ENCODE measurements around the gene AHR. TPM values are rescaled to one million over a fixed set of nuclear protein-coding genes. Genes with fewer than 3 reads are reported as not detected.
A peak's percentile ranks its signal among the peaks of the same experiment; 100 is the strongest.

Gene AHR
- total RNA-seq, 1 experiment from 2014 or later: 6.1 TPM

DNA sequence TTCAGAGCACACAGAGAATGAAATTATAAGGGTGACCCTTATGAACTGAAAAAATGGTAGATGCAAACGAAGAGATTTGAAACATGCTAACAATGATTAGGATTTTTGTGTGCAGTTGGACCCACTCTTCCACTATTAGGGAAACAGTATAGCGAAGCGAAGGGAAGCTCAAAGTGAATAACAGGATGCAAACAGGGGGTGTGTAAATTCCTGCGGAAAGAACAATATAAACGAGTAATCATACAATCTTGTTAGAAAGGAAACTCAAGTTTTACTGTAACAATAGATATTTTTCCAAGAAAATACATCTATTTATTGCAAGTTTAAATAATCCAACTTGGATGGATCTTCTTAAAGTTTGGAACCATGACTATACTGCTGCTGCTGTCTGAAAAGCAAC lies 14.7 kb downstream of the AHR start:
- WGBS (ENCODE audit: extremely low coverage, insufficient read length, low lambda C conversion rate): no CpG with 5 or more reads among the region's 5 CpGs
- Mint-ChIP-seq H3K27ac (peak overlapping the region in 2 of 3 experiments; percentile 65 to 97; a peak in 3 of 7 replicates), H3K4me3 (peak overlapping the region; percentile 18 to 66; a peak in 3 of 5 replicates), H3K9me3 (no peaks in the 10 kb centered on the region), H3K27me3 (ENCODE audit: low read depth) (no peaks in the 10 kb centered on the region), H3K4me1 (peaks cover 50 to 51% of the 10 kb centered on the region in 2 experiments), H3K36me3 (ENCODE audit: insufficient read depth in 1 of 3, low read depth in 3 of 3) (peaks cover 0 to 6% (median 0%) of the 10 kb centered on the region in 3 experiments; a peak in 2 of 7 replicates)
- Histone ChIP-seq H2AK5ac (ENCODE audit: insufficient read length, low read length) (no peak overlapping the region), H4K5ac (ENCODE audit: insufficient read length, low read depth, low read length) (no peak overlapping the region), H3K23me2 (ENCODE audit: insufficient read length, low read depth, low read length, poor library complexity, severe bottlenecking) (no peaks in the 10 kb centered on the region), H3K4ac (ENCODE audit: low read depth, low read length) (no peak overlapping the region), H3K79me2 (ENCODE audit: insufficient read depth, low read length) (no peaks in the 10 kb centered on the region; the same call in 1 of the 2 replicates), H2BK5ac (ENCODE audit: insufficient read length, low read length) (no peak overlapping the region), H3K4me1 (ENCODE audit: insufficient read depth, low read length) (no peaks in the 10 kb centered on the region; the same call in none of the 2 replicates), H4K20me1 (ENCODE audit: control insufficient read depth, insufficient read depth, insufficient read length) (no peaks in the 10 kb centered on the region), H2BK120ac (ENCODE audit: low read depth, low read length, poor library complexity, severe bottlenecking) (no peak overlapping the region), H4K91ac (ENCODE audit: insufficient read length, low read depth, low read length) (no peak overlapping the region), H3K56ac (ENCODE audit: insufficient read length, low read depth, low read length) (no peak overlapping the region), H2BK12ac (ENCODE audit: insufficient read length, low read depth, low read length) (no peak overlapping the region), H3T11ph (ENCODE audit: low read length) (no peak overlapping the region), H3K14ac (ENCODE audit: insufficient read depth, low read length) (no peak overlapping the region), H3K27ac (ENCODE audit: insufficient read length, low read depth, low read length) (no peak overlapping the region), H2BK15ac (ENCODE audit: low read depth, low read length) (no peak overlapping the region), H3K79me1 (ENCODE audit: insufficient read depth, low read depth, low read length, poor library complexity, severe bottlenecking) (no peaks in the 10 kb centered on the region), H2AFZ (ENCODE audit: low read length) (no peak overlapping the region), H2BK20ac (ENCODE audit: low read depth, low read length, poor library complexity, severe bottlenecking) (no peak overlapping the region), H4K8ac (replicated peaks; ENCODE audit: insufficient read length, low read depth, low read length) (no peak overlapping the region), H3K27me3 (ENCODE audit: insufficient read depth, low read length) (no peaks in the 10 kb centered on the region), H3K23ac (ENCODE audit: insufficient read length, low read depth, low read length) (no peak overlapping the region), H3K9ac (ENCODE audit: extremely low read depth, insufficient read length, low read length) (no peak overlapping the region), H3K18ac (ENCODE audit: insufficient read length, low read depth, low read length) (no peak overlapping the region), H3K9me3 (ENCODE audit: control insufficient read depth, low read depth, low read length) (no peaks in the 10 kb centered on the region), H3K4me2 (ENCODE audit: insufficient read depth, insufficient read length, low read length) (peak overlapping the region; percentile 49)
- DNase-seq: no peak
- TF ChIP-seq, protein P1, sequence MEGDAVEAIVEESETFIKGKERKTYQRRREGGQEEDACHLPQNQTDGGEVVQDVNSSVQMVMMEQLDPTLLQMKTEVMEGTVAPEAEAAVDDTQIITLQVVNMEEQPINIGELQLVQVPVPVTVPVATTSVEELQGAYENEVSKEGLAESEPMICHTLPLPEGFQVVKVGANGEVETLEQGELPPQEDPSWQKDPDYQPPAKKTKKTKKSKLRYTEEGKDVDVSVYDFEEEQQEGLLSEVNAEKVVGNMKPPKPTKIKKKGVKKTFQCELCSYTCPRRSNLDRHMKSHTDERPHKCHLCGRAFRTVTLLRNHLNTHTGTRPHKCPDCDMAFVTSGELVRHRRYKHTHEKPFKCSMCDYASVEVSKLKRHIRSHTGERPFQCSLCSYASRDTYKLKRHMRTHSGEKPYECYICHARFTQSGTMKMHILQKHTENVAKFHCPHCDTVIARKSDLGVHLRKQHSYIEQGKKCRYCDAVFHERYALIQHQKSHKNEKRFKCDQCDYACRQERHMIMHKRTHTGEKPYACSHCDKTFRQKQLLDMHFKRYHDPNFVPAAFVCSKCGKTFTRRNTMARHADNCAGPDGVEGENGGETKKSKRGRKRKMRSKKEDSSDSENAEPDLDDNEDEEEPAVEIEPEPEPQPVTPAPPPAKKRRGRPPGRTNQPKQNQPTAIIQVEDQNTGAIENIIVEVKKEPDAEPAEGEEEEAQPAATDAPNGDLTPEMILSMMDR (conservative IDR thresholded peaks at IDR 0.05): no peak

Measured in H9 (cell line).